HEK293 (cell line): Measurements from ENCODE around the gene PCED1A.
A peak's percentile ranks its signal among the peaks of the same experiment; 100 is the strongest.

Experiments
- ATF2 ChIP-seq: fragments of 450-650 bp; formaldehyde crosslinking; IDR thresholded peaks from 2 replicates; pipeline ENCODE4 v1.5.1; 2016; ENCODE audit warnings: missing biosample characterization, missing genetic modification characterization, low read depth
- GLI2 ChIP-seq: fragments of 450-650 bp; formaldehyde crosslinking; IDR thresholded peaks from 2 replicates; pipeline ENCODE4; 2017; ENCODE audit warnings: missing biosample characterization, missing genetic modification characterization, low read depth, borderline replicate concordance
- KLF17 ChIP-seq: fragments of 450-650 bp; formaldehyde crosslinking; IDR thresholded peaks from 2 replicates; pipeline ENCODE4 v1.5.1; 2016; ENCODE audit warnings: missing biosample characterization, missing genetic modification characterization
- KLF7 ChIP-seq: fragments of 450-650 bp; formaldehyde crosslinking; IDR thresholded peaks from 2 replicates; pipeline ENCODE4 v1.5.1; 2016; ENCODE audit warnings: missing biosample characterization, missing genetic modification characterization, borderline replicate concordance
- KLF8 ChIP-seq: fragments of 450-650 bp; formaldehyde crosslinking; IDR thresholded peaks from 2 replicates; pipeline ENCODE4 v1.5.1; 2016; ENCODE audit warnings: missing biosample characterization, missing genetic modification characterization
- MYNN ChIP-seq: fragments of 450-650 bp; formaldehyde crosslinking; IDR thresholded peaks from 2 replicates; pipeline ENCODE4 v1.5.1; 2016; ENCODE audit warnings: missing biosample characterization, missing genetic modification characterization, borderline replicate concordance
- PRDM6 ChIP-seq: fragments of 450-650 bp; formaldehyde crosslinking; IDR thresholded peaks from 2 replicates; pipeline ENCODE4 v1.5.1; 2017; ENCODE audit warnings: missing biosample characterization, missing genetic modification characterization
- REST ChIP-seq: fragments of 450-650 bp; formaldehyde crosslinking; IDR thresholded peaks from 2 replicates; pipeline ENCODE4 v1.5.1; 2016; ENCODE audit warnings: missing biosample characterization, missing genetic modification characterization
- YY1 ChIP-seq: fragments of 450-650 bp; formaldehyde crosslinking; IDR thresholded peaks from 2 replicates; pipeline ENCODE4 v1.5.1; 2018; ENCODE audit warnings: missing biosample characterization, missing genetic modification characterization
- ZBTB1 ChIP-seq: fragments of 450-650 bp; formaldehyde crosslinking; IDR thresholded peaks from 2 replicates; pipeline ENCODE4 v1.5.1; 2016; ENCODE audit warnings: missing biosample characterization, missing genetic modification characterization
- ZFP37 ChIP-seq: fragments of 450-650 bp; formaldehyde crosslinking; IDR thresholded peaks from 2 replicates; pipeline ENCODE4 v1.5.1; 2016; ENCODE audit warnings: missing biosample characterization, missing genetic modification characterization
- ZFP69B ChIP-seq: fragments of 450-650 bp; formaldehyde crosslinking; IDR thresholded peaks from 2 replicates; pipeline ENCODE4 v1.5.1; 2016; ENCODE audit warnings: missing biosample characterization, missing genetic modification characterization
- ZIC2 ChIP-seq: fragments of 450-650 bp; formaldehyde crosslinking; IDR thresholded peaks from 2 replicates; pipeline ENCODE4 v1.5.1; 2016; ENCODE audit warnings: missing biosample characterization, missing genetic modification characterization
- ZNF146 ChIP-seq: fragments of 450-650 bp; formaldehyde crosslinking; IDR thresholded peaks from 2 replicates; pipeline ENCODE4 v1.5.1; 2016; ENCODE audit warnings: missing biosample characterization, missing genetic modification characterization
- ZNF155 ChIP-seq: fragments of 450-650 bp; formaldehyde crosslinking; IDR thresholded peaks from 2 replicates; pipeline ENCODE4 v1.5.1; 2016; ENCODE audit warnings: missing biosample characterization, missing genetic modification characterization
- ZNF19 ChIP-seq: fragments of 450-650 bp; formaldehyde crosslinking; IDR thresholded peaks from 2 replicates; pipeline ENCODE4; 2016; ENCODE audit warnings: missing biosample characterization, missing genetic modification characterization, low read depth
- ZNF223 ChIP-seq: fragments of 450-650 bp; formaldehyde crosslinking; IDR thresholded peaks from 2 replicates; pipeline ENCODE4 v1.5.1; 2016; ENCODE audit warnings: missing biosample characterization, missing genetic modification characterization
- ZNF24 ChIP-seq: fragments of 450-650 bp; formaldehyde crosslinking; IDR thresholded peaks from 2 replicates; pipeline ENCODE4 v1.5.1; 2016; ENCODE audit warnings: missing biosample characterization, missing genetic modification characterization
- ZNF266 ChIP-seq: fragments of 450-650 bp; formaldehyde crosslinking; IDR thresholded peaks from 2 replicates; pipeline ENCODE4 v1.5.1; 2016; ENCODE audit warnings: missing biosample characterization, missing genetic modification characterization, low read depth
- ZNF366 ChIP-seq: fragments of 450-650 bp; formaldehyde crosslinking; conservative IDR thresholded peaks from 2 replicates; pipeline ENCODE4 v1.5.1; 2016; ENCODE audit warnings: missing biosample characterization, missing genetic modification characterization
- ZNF514 ChIP-seq: fragments of 450-650 bp; formaldehyde crosslinking; IDR thresholded peaks from 2 replicates; pipeline ENCODE4 v1.5.1; 2016; ENCODE audit warnings: missing biosample characterization, missing genetic modification characterization
- ZNF521 ChIP-seq: fragments of 450-650 bp; formaldehyde crosslinking; IDR thresholded peaks from 2 replicates; pipeline ENCODE4 v1.5.1; 2017; ENCODE audit warnings: missing biosample characterization, mild to moderate bottlenecking, missing genetic modification characterization
- ZNF610 ChIP-seq: fragments of 450-650 bp; formaldehyde crosslinking; IDR thresholded peaks from 2 replicates; pipeline ENCODE4 v1.5.1; 2016; ENCODE audit warnings: missing biosample characterization, missing genetic modification characterization, borderline replicate concordance
- ZNF76 ChIP-seq: fragments of 450-650 bp; formaldehyde crosslinking; IDR thresholded peaks from 2 replicates; pipeline ENCODE4; 2016; ENCODE audit warnings: low read depth, missing biosample characterization, missing genetic modification characterization, borderline replicate concordance
- ZNF776 ChIP-seq: fragments of 450-650 bp; formaldehyde crosslinking; IDR thresholded peaks from 2 replicates; pipeline ENCODE4 v1.5.0; 2017; ENCODE audit warnings: missing biosample characterization, missing genetic modification characterization, borderline replicate concordance
- ZNF777 ChIP-seq: fragments of 450-650 bp; formaldehyde crosslinking; IDR thresholded peaks from 2 replicates; pipeline ENCODE4 v1.5.1; 2017; ENCODE audit warnings: missing biosample characterization, missing genetic modification characterization, borderline replicate concordance
- ZNF837 ChIP-seq: fragments of 450-650 bp; formaldehyde crosslinking; IDR thresholded peaks from 2 replicates; pipeline ENCODE4 v1.5.1; 2016; ENCODE audit warnings: missing biosample characterization, missing genetic modification characterization
- ZNF843 ChIP-seq: fragments of 450-650 bp; formaldehyde crosslinking; IDR thresholded peaks from 2 replicates; pipeline ENCODE4 v1.5.1; 2016; ENCODE audit warnings: missing biosample characterization, missing genetic modification characterization
- ZSCAN18 ChIP-seq: fragments of 450-650 bp; formaldehyde crosslinking; IDR thresholded peaks from 2 replicates; pipeline ENCODE4 v1.5.1; 2016; ENCODE audit warnings: missing biosample characterization, missing genetic modification characterization
- ZSCAN23 ChIP-seq: fragments of 450-650 bp; formaldehyde crosslinking; IDR thresholded peaks from 2 replicates; pipeline ENCODE4 v1.5.1; 2016; ENCODE audit warnings: missing biosample characterization, missing genetic modification characterization

Gene PCED1A

GRCh38 chr20:2840138-2840966, at the start of gene PCED1A, which contains the start of gene VPS16 (continued):
- TF ChIP-seq PRDM6 (tag by site-specific recombination) (no peak), KLF7 (tag by site-specific recombination) (no peak; the same call in 1 of the 2 replicates), MYNN (tag by site-specific recombination) (no peak), ZSCAN18 (tag by site-specific recombination) (no peak), ZNF24 (tag by site-specific recombination) (no peak), ZIC2 (tag by site-specific recombination) (0 out of 2 replicates have a peak, but pooled peaks have one; percentile 25), KLF17 (tag by site-specific recombination) (peak; percentile 51; the same call in 1 of the 2 replicates), GLI2 (no peak), ZNF19 (no peak), YY1 (tag by site-specific recombination) (peak; percentile 98), ZNF843 (tag by site-specific recombination) (0 out of 2 replicates have a peak, but pooled peaks have one; percentile 45), ZNF223 (tag by site-specific recombination) (no peak), ZFP69B (tag by site-specific recombination) (peak; percentile 64), ZNF777 (tag by site-specific recombination) (peak; percentile 99), ZFP37 (peak; percentile 75; the same call in 1 of the 2 replicates), ZNF776 (no peak), ZNF366 (tag by site-specific recombination) (no peak), ATF2 (tag by site-specific recombination) (no peak), ZSCAN23 (no peak), ZNF266 (tag by site-specific recombination) (no peak), ZNF146 (tag by site-specific recombination) (0 out of 2 replicates have a peak, but pooled peaks have one; percentile 3), ZNF837 (tag by site-specific recombination) (no peak), KLF8 (tag by site-specific recombination) (peak; percentile 72; the same call in 1 of the 2 replicates), ZNF610 (tag by site-specific recombination) (peak; percentile 82; the same call in 1 of the 2 replicates), ZNF514 (tag by site-specific recombination) (no peak), ZBTB1 (tag by site-specific recombination) (no peak), ZNF76 (tag by site-specific recombination) (peak; percentile 84), REST (tag by site-specific recombination) (no peak), ZNF155 (tag by site-specific recombination) (no peak), ZNF521 (no peak)
